Gastroesophageal sphincter (tissue), 3 donors: ENCODE results near the gene HS3ST5.

Experiments used
- POLR2A ChIP-seq, 2 donors: fragments of 450-650 bp; IDR thresholded peaks; one replicate each; pipeline ENCODE4 v1.6.1; 2017; ENCODE audit warnings: antibody characterized with exemption in 2 of 2, mild to moderate bottlenecking in 2 of 2, moderate library complexity in 1 of 2
- POLR2AphosphoS5 ChIP-seq: sonication (generic); formaldehyde crosslinking; IDR thresholded peaks from one replicate; pipeline ENCODE4 v1.6.1; 2017; ENCODE audit warnings: antibody characterized with exemption
- TF ChIP-seq, protein P1 (sequence below), 4 experiments: fragments of 200-600 bp in 2 of 4; fragments of 450-650 bp in 2 of 4; sonication (generic) in 1 of 4; IDR thresholded peaks; one replicate each; pipeline ENCODE4 v1.5.1; 2017 to 2019; ENCODE audit warnings: antibody characterized with exemption in 4 of 4, mild to moderate bottlenecking in 2 of 4, moderate library complexity in 2 of 4

DNA sequence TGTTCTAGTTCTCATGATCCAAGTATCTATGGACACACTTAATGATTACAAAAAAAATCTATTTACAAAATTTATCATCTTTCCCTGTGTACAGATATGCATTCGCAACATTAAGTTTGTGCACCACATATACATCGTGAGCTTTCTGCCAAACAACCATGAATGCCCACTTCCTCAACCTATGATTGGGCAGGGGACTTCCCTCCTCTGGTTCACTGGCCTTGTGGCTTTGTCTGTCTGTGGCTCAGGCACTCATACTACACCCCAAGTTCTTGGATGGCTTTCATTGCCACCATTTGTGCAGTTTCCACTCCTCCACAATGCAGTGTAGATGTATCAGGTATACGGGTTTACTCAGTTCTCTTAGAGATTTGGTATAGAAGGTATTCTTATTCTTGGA is 74.9 kb downstream of the HS3ST5 start:
- TF ChIP-seq POLR2A (IDR thresholded peaks at IDR 0.05) (no peak), POLR2AphosphoS5 (no peak)
- TF ChIP-seq, protein P1, sequence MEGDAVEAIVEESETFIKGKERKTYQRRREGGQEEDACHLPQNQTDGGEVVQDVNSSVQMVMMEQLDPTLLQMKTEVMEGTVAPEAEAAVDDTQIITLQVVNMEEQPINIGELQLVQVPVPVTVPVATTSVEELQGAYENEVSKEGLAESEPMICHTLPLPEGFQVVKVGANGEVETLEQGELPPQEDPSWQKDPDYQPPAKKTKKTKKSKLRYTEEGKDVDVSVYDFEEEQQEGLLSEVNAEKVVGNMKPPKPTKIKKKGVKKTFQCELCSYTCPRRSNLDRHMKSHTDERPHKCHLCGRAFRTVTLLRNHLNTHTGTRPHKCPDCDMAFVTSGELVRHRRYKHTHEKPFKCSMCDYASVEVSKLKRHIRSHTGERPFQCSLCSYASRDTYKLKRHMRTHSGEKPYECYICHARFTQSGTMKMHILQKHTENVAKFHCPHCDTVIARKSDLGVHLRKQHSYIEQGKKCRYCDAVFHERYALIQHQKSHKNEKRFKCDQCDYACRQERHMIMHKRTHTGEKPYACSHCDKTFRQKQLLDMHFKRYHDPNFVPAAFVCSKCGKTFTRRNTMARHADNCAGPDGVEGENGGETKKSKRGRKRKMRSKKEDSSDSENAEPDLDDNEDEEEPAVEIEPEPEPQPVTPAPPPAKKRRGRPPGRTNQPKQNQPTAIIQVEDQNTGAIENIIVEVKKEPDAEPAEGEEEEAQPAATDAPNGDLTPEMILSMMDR (IDR thresholded peaks at IDR 0.05) = no peak
